Nephron progenitor cell (in vitro differentiated cells): ENCODE results near the gene C3orf33.

Experiments used
- DNase-seq: peaks from one replicate; pipeline ENCODE4 v3.0.0; 2021
- H3K27ac Mint-ChIP-seq: 2 replicates; pipeline ENCODE4 v1.8.0; 2021; ENCODE audit warnings: mild to moderate bottlenecking, moderate library complexity, mixed read lengths
- H3K27me3 Mint-ChIP-seq: 2 replicates; pipeline ENCODE4 v1.8.0; 2021; ENCODE audit warnings: mild to moderate bottlenecking, low read depth, mixed read lengths; ENCODE audit not compliant: poor library complexity
- H3K36me3 Mint-ChIP-seq: 2 replicates; pipeline ENCODE4 v1.8.0; 2021; ENCODE audit warnings: low read depth, mixed read lengths
- H3K4me1 Mint-ChIP-seq: 2 replicates; pipeline ENCODE4 v1.8.0; 2021; ENCODE audit warnings: mixed read lengths
- H3K4me3 Mint-ChIP-seq: 2 replicates; pipeline ENCODE4 v1.8.0; 2021; ENCODE audit warnings: mild to moderate bottlenecking, moderate library complexity, mixed read lengths
- H3K9me3 Mint-ChIP-seq: 2 replicates; pipeline ENCODE4 v1.8.0; 2021; ENCODE audit warnings: mild to moderate bottlenecking, moderate library complexity, mixed read lengths
- CTCF ChIP-seq: fragments of 200-600 bp; sonication (generic); IDR thresholded peaks from 2 replicates; pipeline ENCODE4 v1.5.0; 2021; ENCODE audit warnings: antibody characterized with exemption

Gene C3orf33

GRCh38 chr3:155790272-155790925, 15.7 kb downstream of the C3orf33 start:
- Mint-ChIP-seq H3K4me3 (no peak overlapping the region), H3K36me3 (peaks cover 62% of the 10 kb centered on the region), H3K27me3 (peaks cover 6% of the 10 kb centered on the region), H3K27ac (no peak overlapping the region), H3K4me1 (peaks cover 4% of the 10 kb centered on the region), H3K9me3 (peaks cover 33% of the 10 kb centered on the region)
- no peak for TF ChIP-seq CTCF
- DNase-seq = no peak

- peaks cover 4% of the 10 kb centered on the region for H3K4me1 Mint-ChIP-seq
- peaks cover 23% of the 10 kb centered on the region for H3K9me3 Mint-ChIP-seq
- no peak overlapping the region for H3K4me3 Mint-ChIP-seq
- no peak for DNase-seq
- peak overlapping the region; percentile 14 for H3K27ac Mint-ChIP-seq
- no peaks in the 10 kb centered on the region for H3K27me3 Mint-ChIP-seq
- H3K36me3 Mint-ChIP-seq = peaks cover 44% of the 10 kb centered on the region
- no peak for TF ChIP-seq CTCF
Observed at GRCh38 chr3:155785662-155786295, 20.3 kb downstream of the C3orf33 start.

- H3K36me3 Mint-ChIP-seq = peaks cover 44% of the 10 kb centered on the region
- TF ChIP-seq CTCF = no peak
- no peak overlapping the region for H3K27ac Mint-ChIP-seq
- no peak for DNase-seq
- H3K27me3 Mint-ChIP-seq = no peaks in the 10 kb centered on the region
- peaks cover 23% of the 10 kb centered on the region for H3K9me3 Mint-ChIP-seq
- no peak overlapping the region for H3K4me3 Mint-ChIP-seq
- no peaks in the 10 kb centered on the region for H3K4me1 Mint-ChIP-seq
Observed at GRCh38 chr3:155782390-155782953, 23.6 kb downstream of the C3orf33 start.

GRCh38 chr3:155780291-155780690, 25.8 kb downstream of the C3orf33 start:
- Mint-ChIP-seq H3K4me1 (no peaks in the 10 kb centered on the region), H3K9me3 (peaks cover 23% of the 10 kb centered on the region), H3K27ac (peak overlapping the region; percentile 10), H3K27me3 (no peaks in the 10 kb centered on the region), H3K4me3 (no peak overlapping the region), H3K36me3 (peaks cover 51% of the 10 kb centered on the region)
- TF ChIP-seq CTCF = no peak
- DNase-seq = no peak

GRCh38 chr3:155778462-155778861, 27.6 kb downstream of the C3orf33 start:
- peaks cover 22% of the 10 kb centered on the region for H3K9me3 Mint-ChIP-seq
- peaks cover 55% of the 10 kb centered on the region for H3K36me3 Mint-ChIP-seq
- no peak for DNase-seq
- no peak for TF ChIP-seq CTCF
- H3K4me1 Mint-ChIP-seq = no peaks in the 10 kb centered on the region
- H3K27me3 Mint-ChIP-seq = no peaks in the 10 kb centered on the region
- H3K27ac Mint-ChIP-seq = peak overlapping the region; percentile 1
- no peak overlapping the region for H3K4me3 Mint-ChIP-seq
